Kidney epithelial cell (primary cell): Measurements from ENCODE around the gene BCLAF1. TPM values are rescaled to one million over a fixed set of nuclear protein-coding genes. Genes with fewer than 3 reads are reported as not detected.
A peak's percentile ranks its signal among the peaks of the same experiment; 100 is the strongest.

ENCODE experiments used
- DNase-seq: peaks from one replicate; pipeline ENCODE4 v3.0.0-alpha.2; 2010; ENCODE audit warnings: low read depth
- H3K27me3 ChIP-seq: 2 replicates; pipeline ENCODE4 v1.6.0; 2011; ENCODE audit warnings: low read length; ENCODE audit not compliant: control insufficient read depth, insufficient read depth
- H3K36me3 ChIP-seq: 2 replicates; pipeline ENCODE4 v1.5.1; 2011; ENCODE audit warnings: low read length; ENCODE audit not compliant: control insufficient read depth, insufficient read depth
- H3K4me3 ChIP-seq: 2 replicates; pipeline ENCODE4 v1.5.1; 2011; ENCODE audit warnings: low read depth, mild to moderate bottlenecking, control low read depth, low read length
- total RNA-seq: library from RNA; depleted of rRNA; stranded (reverse); fragments of >200 nt; gene quantifications from 2 replicates; pipeline ENCODE4 v1.2.3, GENCODE V29; 2015
- TF ChIP-seq, protein P1 (sequence below): IDR thresholded peaks from 2 replicates; pipeline ENCODE4 v1.5.1; 2011; ENCODE audit warnings: mild to moderate bottlenecking, moderate library complexity, low read length, control low read depth, inconsistent platforms; ENCODE audit not compliant: insufficient read depth, poor library complexity, severe bottlenecking

Gene BCLAF1
- total RNA-seq, 1 donor from 2014 or later = 97.9 TPM

DNA sequence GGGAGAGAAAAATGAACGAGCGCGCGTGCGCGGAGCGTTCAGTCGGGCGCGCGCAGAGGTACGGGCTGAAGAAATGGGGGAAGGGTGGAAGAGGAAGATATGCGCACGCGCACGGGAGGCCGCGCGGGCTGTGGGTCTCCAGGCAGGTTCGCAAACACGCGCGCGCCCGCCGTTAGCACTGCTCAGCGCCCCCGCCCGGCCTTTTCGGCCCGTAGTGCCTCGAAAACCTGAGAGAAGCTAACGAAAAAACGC lies 393 bp downstream of the BCLAF1 start:
- peak; percentile 35 for DNase-seq
- no peaks in the 10 kb centered on the region for H3K36me3 ChIP-seq

DNA sequence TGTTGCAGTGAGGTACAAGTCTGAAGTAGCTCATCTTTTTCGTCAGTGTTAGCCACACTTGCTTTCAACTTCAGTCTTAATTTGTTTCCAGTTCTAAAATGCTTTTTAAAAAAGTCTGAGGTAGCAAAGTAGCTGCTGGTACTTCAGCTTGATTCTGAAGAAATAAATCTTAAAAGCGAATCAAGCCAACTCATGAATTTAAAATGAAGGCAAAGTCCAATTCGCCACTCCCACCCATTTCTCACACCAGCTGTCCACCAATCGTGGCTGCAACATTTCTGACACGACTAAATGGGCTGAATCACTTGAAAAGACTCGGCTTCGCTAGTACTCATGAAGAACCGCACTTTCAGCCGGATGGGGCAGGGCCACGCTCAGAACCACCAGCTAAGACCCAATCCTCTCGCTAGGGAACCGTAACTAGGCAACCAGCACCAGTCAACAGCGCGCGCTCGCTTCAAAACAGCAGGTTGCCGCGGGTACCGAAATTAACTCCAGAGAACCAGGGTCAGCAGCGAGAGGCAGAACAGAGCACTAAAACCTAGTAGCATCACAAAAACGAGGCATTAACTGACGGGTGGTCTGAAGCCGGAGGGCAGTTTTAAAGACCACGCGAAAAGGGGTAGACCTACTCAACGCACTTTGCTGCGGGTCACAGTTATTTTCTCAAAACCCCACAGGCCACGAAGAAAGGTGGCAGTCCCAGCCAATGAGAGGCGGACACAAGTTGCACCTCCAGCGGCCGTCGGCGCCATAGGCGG lies 900 bp downstream of the BCLAF1 start:
- no peaks in the 10 kb centered on the region for H3K36me3 ChIP-seq
- H3K4me3 ChIP-seq = peak overlapping the region; percentile 95
- peak; percentile 86 for DNase-seq
- H3K27me3 ChIP-seq = no peaks in the 10 kb centered on the region
- TF ChIP-seq, protein P1, sequence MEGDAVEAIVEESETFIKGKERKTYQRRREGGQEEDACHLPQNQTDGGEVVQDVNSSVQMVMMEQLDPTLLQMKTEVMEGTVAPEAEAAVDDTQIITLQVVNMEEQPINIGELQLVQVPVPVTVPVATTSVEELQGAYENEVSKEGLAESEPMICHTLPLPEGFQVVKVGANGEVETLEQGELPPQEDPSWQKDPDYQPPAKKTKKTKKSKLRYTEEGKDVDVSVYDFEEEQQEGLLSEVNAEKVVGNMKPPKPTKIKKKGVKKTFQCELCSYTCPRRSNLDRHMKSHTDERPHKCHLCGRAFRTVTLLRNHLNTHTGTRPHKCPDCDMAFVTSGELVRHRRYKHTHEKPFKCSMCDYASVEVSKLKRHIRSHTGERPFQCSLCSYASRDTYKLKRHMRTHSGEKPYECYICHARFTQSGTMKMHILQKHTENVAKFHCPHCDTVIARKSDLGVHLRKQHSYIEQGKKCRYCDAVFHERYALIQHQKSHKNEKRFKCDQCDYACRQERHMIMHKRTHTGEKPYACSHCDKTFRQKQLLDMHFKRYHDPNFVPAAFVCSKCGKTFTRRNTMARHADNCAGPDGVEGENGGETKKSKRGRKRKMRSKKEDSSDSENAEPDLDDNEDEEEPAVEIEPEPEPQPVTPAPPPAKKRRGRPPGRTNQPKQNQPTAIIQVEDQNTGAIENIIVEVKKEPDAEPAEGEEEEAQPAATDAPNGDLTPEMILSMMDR = no peak

More for the DNA sequence above, 393 bp downstream of the BCLAF1 start:
- TF ChIP-seq, protein P1 = no peak
- Histone ChIP-seq H3K27me3 (no peaks in the 10 kb centered on the region), H3K4me3 (peak overlapping the region; percentile 95)

DNA sequence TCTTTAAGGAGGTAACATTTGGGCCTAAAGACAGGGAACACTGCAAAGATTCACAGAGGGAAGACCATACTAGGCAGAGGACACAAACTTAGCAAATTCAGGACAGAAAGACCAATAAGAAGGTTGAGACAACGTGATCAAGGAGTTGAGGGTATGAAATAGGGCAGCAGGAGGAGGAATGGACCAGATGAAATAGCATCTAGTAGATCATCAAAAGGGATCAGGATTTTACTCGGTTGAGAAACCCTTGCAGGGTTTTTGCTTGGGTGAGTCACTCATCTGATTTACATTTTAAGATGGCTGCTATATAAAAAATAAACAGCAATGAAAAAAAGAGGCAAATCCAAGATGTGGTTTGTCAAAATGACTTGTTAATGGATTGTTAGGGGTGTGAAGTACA lies 4.7 kb downstream of the BCLAF1 start:
- peak; percentile 9 for DNase-seq
- Histone ChIP-seq H3K27me3 (no peaks in the 10 kb centered on the region), H3K4me3 (no peak overlapping the region), H3K36me3 (no peaks in the 10 kb centered on the region)
- TF ChIP-seq, protein P1 = no peak

DNA sequence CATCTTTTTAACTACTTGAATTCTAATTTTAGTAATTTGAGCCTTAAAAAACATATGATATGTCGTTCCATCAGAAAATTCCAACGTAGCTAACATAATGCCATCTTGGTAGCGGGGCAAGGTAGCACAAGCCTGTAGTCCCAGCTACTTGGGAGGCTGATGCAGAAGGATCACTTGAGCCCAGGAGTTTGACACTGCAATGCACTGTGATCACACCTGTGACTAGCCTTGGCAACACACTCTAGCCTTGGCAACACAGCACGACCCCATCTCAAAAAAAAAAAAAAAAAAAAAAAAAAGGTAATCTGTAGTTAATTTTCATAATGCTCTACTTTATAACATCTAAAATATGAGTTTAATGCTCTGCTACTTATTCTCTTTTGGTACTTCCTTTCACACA lies 6.7 kb downstream of the BCLAF1 start:
- Histone ChIP-seq H3K36me3 (no peaks in the 10 kb centered on the region), H3K27me3 (no peaks in the 10 kb centered on the region), H3K4me3 (no peak overlapping the region)
- DNase-seq = no peak
- TF ChIP-seq, protein P1 = no peak

DNA sequence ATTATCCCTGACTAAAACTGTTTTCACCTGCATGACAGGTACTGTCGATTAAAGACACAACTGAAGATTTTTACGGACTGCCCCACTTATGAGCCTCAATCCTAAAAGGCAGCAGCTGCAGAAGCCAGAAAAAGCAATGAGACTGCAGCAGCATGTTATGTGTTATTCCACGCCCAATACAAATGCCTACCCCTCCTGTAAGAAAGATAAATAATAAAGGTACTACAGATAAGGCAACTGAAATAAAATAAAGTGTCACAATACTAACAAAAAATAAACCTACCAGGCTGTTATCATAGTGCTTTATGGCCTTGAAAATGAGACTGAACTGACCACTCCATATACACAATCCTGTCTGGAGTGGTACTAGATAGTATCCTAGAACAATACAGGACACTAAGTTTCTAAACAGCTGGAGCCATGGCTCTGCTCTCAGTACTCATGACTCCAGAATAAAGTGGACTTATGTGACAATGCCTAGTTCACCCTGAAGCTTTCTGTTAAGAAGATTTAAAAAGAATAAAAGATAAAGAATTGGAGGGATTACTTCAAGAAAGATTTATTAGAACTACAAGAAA lies 9.5 kb downstream of the BCLAF1 start:
- TF ChIP-seq, protein P1 = no peak

DNA sequence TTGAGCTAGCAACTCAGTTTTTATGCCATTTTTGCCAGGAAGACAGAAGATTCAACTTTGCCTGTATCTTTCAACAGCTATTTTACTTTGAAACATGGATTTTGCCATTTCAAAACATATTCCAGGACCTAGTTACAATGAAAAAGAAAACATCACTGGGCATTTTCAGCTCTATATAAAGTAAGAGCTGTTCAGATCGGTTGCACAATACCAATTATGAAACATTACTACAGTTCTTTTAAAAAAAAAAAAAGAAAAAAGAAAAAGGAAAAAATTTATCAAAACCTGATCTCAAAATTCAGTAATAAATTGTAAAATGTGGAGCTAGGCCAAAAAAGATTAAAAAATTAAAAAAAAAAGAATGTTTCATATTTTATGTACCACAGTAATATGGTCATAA lies 15.6 kb downstream of the BCLAF1 start:
- H3K27me3 ChIP-seq = no peaks in the 10 kb centered on the region
- DNase-seq = no peak
- H3K4me3 ChIP-seq = no peak overlapping the region
- TF ChIP-seq, protein P1 = no peak
- no peaks in the 10 kb centered on the region for H3K36me3 ChIP-seq

More for the DNA sequence above, 9.5 kb downstream of the BCLAF1 start:
- DNase-seq = no peak
- no peaks in the 10 kb centered on the region for H3K27me3 ChIP-seq
- no peaks in the 10 kb centered on the region for H3K36me3 ChIP-seq
- no peak overlapping the region for H3K4me3 ChIP-seq
